H1 (cell line): Measurements from ENCODE around the gene HS3ST3B1.

Experiments used
- CEBPB ChIP-seq: IDR thresholded peaks from 2 replicates; pipeline ENCODE4 v1.6.1; 2012; ENCODE audit warnings: low read depth, low read length
- CREB1 ChIP-seq: IDR thresholded peaks from 2 replicates; pipeline ENCODE4 v1.6.1; 2012; ENCODE audit warnings: inconsistent platforms
- CTCF ChIP-seq, 3 experiments: IDR thresholded peaks; 1 replicate in 2 of 3; 2 replicates in 1 of 3; pipeline versions ENCODE4 v1.5.1 to v1.6.1; 2011; ENCODE audit warnings: low read length in 3 of 3, mild to moderate bottlenecking in 3 of 3, inconsistent platforms in 2 of 3, low read depth in 1 of 3, moderate library complexity in 1 of 3; ENCODE audit not compliant: insufficient read depth in 1 of 3; ENCODE audit errors: control extremely low read depth in 1 of 3
- EGR1 ChIP-seq: IDR thresholded peaks from 2 replicates; pipeline ENCODE4 v1.6.1; 2011; ENCODE audit warnings: low read depth, low read length, borderline replicate concordance
- EP300 ChIP-seq, 2 experiments: IDR thresholded peaks; 1 replicate in 1 of 2; 2 replicates in 1 of 2; pipeline ENCODE4 v1.6.1; 2011 to 2012; ENCODE audit warnings: low read depth in 2 of 2, low read length in 2 of 2, mild to moderate bottlenecking in 2 of 2, borderline replicate concordance in 1 of 2, inconsistent platforms in 1 of 2, moderate library complexity in 1 of 2
- GTF2F1 ChIP-seq: IDR thresholded peaks from 2 replicates; pipeline ENCODE4 v1.6.1; 2012; ENCODE audit warnings: low read depth, low read length, improper control_type of control experiment, borderline replicate concordance
- POLR2A ChIP-seq, 2 experiments: IDR thresholded peaks; 1 replicate in 1 of 2; 2 replicates in 1 of 2; pipeline ENCODE4 v1.6.1; 2011; ENCODE audit warnings: low read depth in 2 of 2, low read length in 2 of 2, mild to moderate bottlenecking in 2 of 2; ENCODE audit errors: control extremely low read depth in 1 of 2
- RAD21 ChIP-seq, 2 experiments: IDR thresholded peaks in 1 of 2; conservative IDR thresholded peaks in 1 of 2; 2 replicates each; pipeline ENCODE4 v1.6.1; 2011; ENCODE audit warnings: low read depth in 2 of 2, low read length in 2 of 2, improper control_type of control experiment in 1 of 2, inconsistent platforms in 1 of 2, mild to moderate bottlenecking in 1 of 2, moderate library complexity in 1 of 2
- TBP ChIP-seq: IDR thresholded peaks from 2 replicates; pipeline ENCODE4 v1.6.1; 2011; ENCODE audit warnings: low read depth, low read length, improper control_type of control experiment
- TCF12 ChIP-seq: IDR thresholded peaks from 2 replicates; pipeline ENCODE4 v1.6.1; 2011; ENCODE audit warnings: low read depth, mild to moderate bottlenecking, low read length

- no peak for TF ChIP-seq POLR2A (IDR thresholded peaks at IDR 0.05; ENCODE audit: control extremely low read depth in 1 of 2, low read depth in 2 of 2, low read length in 2 of 2)
- no peak for TF ChIP-seq CTCF (IDR thresholded peaks at IDR 0.05; ENCODE audit: control extremely low read depth in 1 of 3, insufficient read depth in 1 of 3, low read depth in 1 of 3, low read length in 3 of 3)
- no peak for TF ChIP-seq GTF2F1
- no peak for TF ChIP-seq TCF12
- TF ChIP-seq CREB1 = no peak
- TF ChIP-seq CEBPB = no peak
- TF ChIP-seq RAD21 (IDR thresholded peaks at IDR 0.05 in 1 of 2, conservative IDR thresholded peaks at IDR 0.05 in 1 of 2; ENCODE audit: low read depth in 2 of 2, low read length in 2 of 2) = no peak
- no peak for TF ChIP-seq EP300 (IDR thresholded peaks at IDR 0.05; ENCODE audit: borderline replicate concordance in 1 of 2, low read depth in 2 of 2, low read length in 2 of 2)
- TF ChIP-seq EGR1 = no peak
- TF ChIP-seq TBP = no peak
Measured at GRCh38 chr17:14361470-14361869, 60.6 kb downstream of the HS3ST3B1 start.
